ENCODE measurements around the gene NOTO.
A peak's percentile ranks its signal among the peaks of the same experiment; 100 is the strongest.

Gene NOTO

GRCh38 chr2:73232403-73233153, 30.2 kb downstream of the NOTO start:
- no peak for DNase-seq (ENCODE audit: extremely low spot score, insufficient read length, low read depth)
- no peak for FAIRE-seq

GRCh38 chr2:73233154-73233931, 31.0 kb downstream of the NOTO start, which contains the start of gene PRADC1:
TSS of gene PRADC1 (minus strand) at chr2:73233239. CDS start at chr2:73233160, 79 bp downstream.
- FAIRE-seq = peak; percentile 93
- DNase-seq (ENCODE audit: extremely low spot score, insufficient read length, low read depth) = peak; percentile 97

DNA sequence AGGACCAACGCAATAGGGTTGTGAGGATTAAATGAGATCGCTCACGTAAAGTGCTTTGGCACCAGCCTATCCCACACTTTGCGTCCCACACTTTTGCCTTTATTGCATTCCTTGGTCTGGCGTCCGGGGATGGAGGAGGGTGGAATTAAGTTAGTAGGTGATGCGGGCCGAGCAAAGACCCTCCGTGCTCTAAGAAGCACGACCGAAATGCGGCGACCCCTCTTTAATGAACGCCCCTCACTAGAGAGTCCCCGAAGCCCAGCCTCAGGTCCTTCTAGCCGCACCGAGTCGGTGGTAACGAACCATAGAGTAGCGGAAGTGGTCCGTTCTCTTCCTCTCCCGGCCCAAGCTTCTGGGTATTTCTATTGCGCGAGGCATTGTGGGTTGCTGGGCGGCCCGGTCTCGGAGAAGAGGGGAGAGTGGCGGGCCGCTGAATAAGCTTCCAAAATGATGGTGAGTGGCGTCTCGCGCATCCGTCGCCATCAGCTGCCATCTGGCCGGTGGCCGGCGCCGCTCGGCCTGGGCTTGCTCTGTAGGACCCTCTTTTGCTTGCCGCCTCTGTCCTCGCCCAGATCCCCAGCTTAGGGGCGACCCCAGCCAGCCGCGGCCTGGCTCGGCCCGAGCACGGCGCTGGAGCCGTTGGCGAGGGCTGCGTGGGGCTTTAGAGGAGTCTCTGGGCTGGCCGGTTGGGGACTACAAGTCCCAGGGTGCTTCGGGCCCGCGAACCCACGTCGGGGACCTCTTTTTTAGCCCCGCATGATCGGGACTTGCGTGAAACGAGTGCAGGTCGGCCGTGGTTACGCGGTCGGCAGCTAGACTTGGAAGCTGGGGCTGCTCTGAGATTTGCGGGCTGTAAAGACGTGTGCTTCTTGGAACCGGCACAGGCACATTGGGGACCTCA, 31.8 kb downstream of the NOTO start, which contains the start of gene CCT7:
Gene CCT7, plus strand, starts transcription at position 377 of the 901 bp plus-strand sequence. Its CDS starts 71 bp downstream, at position 448.
- peak; percentile 84 for FAIRE-seq
- DNase-seq (ENCODE audit: extremely low spot score, insufficient read length, low read depth) = peak; percentile 78

GRCh38 chr2:73235315-73236028, 33.1 kb downstream of the NOTO start:
- DNase-seq (ENCODE audit: extremely low spot score, insufficient read length, low read depth) = no peak
- FAIRE-seq = no peak

- FAIRE-seq (no peak), DNase-seq (ENCODE audit: extremely low spot score, insufficient read length, low read depth) (no peak)
These were observed 34.8 kb downstream of the NOTO start for GRCh38 chr2:73237168-73237567.

DNA sequence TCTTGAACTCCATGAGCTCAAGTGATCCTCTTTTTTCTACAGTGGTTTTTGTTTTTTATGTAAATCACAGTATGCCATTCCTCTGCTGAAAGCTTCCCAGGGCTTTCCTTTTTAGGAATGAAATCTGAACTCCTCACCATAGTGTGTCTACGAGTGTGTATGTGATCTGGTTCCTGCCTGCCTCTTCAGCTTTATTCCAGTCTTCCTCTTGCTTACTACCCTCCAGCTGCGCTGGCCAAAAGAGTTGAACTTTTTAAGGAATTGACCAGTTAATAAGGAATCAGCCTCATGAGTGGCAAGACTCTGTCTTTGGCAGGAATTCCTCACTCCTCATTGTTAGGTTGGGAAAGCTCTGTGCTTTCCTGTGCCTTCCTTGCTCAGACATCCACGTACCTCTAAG, 35.8 kb downstream of the NOTO start:
- FAIRE-seq = no peak
- no peak for DNase-seq (ENCODE audit: extremely low spot score, insufficient read length, low read depth)

DNA sequence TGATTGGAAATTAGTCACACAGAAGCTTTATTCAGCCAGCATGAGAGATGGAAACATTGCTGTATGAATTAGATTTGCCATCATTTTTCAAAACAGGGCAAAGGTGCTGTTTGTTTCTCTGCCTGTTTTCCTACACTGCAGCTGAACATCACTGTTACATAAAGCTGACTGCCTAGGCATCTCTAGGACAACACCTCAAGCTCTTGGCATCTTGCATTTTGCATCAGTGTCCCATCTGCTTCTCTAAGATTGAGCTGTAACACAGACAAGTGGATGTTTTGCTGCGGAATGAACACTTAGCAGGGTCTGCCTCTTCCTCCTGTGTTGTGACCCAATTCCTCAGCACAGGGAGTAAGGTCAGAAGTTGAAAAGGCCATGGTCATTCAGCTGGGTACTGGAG, 36.6 kb downstream of the NOTO start:
- no peak for FAIRE-seq
- no peak for DNase-seq (ENCODE audit: extremely low spot score, insufficient read length, low read depth)

DNA sequence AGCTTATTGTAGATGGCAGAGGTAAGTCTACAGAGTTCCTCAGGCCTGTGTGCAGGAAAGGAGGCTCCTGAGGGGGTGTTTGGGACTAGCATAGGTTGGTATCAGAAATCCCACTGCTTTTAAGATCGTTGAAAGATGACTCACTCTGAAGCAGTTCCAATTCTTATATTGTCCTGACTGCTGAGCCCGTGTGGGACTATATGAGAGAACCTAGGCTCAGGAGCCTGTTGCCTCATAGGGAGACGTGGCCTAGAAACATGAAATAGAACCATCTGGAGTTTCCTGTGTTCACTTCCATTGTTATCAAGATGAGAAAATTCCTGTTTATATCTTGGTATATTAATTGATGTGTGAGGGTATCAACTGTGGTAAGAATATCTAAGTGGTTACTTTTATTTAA, 37.4 kb downstream of the NOTO start:
- DNase-seq (ENCODE audit: extremely low spot score, insufficient read length, low read depth) (no peak), FAIRE-seq (no peak)

GRCh38 chr2:73243884-73244570, 41.7 kb downstream of the NOTO start:
- DNase-seq (ENCODE audit: extremely low spot score, insufficient read length, low read depth) (no peak), FAIRE-seq (no peak)

DNA sequence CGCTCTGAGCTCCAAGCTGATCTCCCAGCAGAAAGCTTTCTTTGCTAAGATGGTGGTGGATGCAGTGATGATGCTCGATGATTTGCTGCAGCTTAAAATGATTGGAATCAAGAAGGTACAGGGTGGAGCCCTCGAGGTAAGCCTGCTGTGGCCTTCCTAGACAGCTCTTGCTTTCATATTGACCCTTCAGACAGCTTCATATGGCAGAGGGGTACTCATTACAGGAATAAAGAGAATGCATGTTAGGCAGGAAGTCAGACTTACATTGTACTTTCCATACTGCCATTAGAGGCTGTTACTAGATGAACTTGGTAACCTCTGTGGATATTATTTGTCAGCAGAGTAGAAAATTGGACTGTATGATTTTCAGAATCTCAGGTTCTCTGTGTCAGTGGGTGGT, 42.2 kb downstream of the NOTO start:
- DNase-seq (ENCODE audit: extremely low spot score, insufficient read length, low read depth) = no peak
- FAIRE-seq = no peak

DNA sequence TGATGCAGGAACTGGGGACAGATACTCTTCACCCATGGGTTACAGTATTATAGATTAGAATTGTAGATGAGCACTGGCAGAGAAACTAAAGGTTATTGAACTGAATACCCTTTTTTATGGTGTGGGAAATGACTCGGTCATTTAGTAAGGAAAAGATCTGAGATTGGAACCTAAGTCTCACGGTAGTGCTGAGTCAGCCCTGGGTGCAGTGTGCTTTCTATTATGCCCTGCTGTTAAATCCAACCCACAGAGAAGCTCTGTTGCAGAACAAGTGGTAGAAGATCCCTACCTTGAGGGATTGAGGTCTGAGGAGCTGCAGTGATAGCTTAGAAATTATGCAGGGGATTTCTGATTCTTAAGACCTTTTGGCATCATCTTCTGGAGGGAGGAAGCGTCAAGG, 44.5 kb downstream of the NOTO start:
- no peak for FAIRE-seq

DNA sequence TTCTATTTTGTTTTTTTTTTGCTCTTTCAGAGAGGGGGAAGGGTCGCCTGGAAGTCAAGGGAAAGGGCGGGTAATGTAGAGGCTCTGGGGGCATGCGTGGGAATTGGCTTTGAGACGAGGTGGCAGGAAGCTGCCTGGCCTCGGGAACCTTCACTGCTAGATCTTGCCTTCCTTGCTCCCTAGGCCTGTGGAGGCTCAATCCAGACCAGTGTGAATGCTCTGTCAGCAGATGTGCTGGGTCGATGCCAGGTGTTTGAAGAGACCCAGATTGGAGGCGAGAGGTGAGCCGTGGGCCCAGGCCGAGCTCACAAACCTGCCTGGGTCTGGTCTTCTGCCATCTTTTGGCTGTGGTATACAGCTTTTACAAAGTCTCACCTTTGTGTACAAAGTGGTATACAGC, 47.3 kb downstream of the NOTO start:
- DNase-seq (ENCODE audit: extremely low spot score, insufficient read length, low read depth) (no peak), FAIRE-seq (no peak)

More for the DNA sequence above, 44.5 kb downstream of the NOTO start:
- DNase-seq (ENCODE audit: extremely low spot score, insufficient read length, low read depth) = no peak

GRCh38 chr2:73250872-73251846, 48.8 kb downstream of the NOTO start:
- no peak for DNase-seq (ENCODE audit: extremely low spot score, insufficient read length, low read depth)

DNA sequence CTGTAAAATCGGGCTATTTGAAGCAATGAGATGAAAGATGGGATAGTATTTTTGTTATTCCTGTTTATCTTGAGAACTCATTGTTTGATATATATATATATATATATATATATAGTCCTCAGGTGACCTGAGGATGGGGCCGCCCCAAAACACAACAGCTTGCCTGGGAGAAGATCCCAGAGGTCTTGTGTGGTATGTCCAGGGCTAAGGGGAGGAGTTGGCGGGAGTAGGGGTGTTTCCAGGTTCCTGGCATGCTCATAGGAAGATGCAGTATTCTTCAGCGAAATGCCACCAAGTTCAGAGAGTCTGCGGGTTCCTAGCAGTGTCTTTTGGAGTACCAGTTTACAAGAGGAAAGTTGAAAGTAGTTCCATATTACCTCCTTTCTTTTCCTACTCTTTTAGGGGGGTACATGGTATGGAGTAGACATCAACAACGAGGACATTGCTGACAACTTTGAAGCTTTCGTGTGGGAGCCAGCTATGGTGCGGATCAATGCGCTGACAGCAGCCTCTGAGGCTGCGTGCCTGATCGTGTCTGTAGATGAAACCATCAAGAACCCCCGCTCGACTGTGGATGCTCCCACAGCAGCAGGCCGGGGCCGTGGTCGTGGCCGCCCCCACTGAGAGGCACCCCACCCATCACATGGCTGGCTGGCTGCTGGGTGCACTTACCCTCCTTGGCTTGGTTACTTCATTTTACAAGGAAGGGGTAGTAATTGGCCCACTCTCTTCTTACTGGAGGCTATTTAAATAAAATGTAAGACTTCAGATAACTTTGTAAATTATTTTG, 50.1 kb downstream of the NOTO start:
- no peak for DNase-seq (ENCODE audit: extremely low spot score, insufficient read length, low read depth)
- FAIRE-seq = no peak

More at GRCh38 chr2:73250872-73251846, 48.8 kb downstream of the NOTO start:
- no peak for FAIRE-seq

GRCh38 chr2:73253400-73253799, 51.0 kb downstream of the NOTO start:
- FAIRE-seq = no peak
- DNase-seq (ENCODE audit: extremely low spot score, insufficient read length, low read depth) = no peak

DNA sequence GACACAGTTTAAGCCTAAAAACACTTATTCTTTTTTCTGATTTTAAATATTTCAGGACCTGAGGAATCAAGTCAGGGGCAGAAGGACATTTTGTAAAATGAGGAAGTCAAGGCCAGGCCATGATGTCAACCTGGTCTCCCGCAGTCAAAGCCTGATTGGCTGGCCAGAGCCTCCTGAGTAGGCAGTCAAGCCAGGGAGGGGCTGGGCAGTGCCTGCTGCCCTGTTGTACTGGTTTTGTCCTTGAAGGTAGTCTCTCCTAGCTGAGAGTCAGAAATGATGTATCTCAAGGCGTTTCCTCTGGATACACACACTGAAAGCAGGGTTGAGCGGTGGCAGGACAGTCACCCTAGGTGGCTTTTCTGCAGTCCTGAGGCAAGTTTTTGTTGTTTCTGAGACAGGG, 51.5 kb downstream of the NOTO start:
- FAIRE-seq (no peak), DNase-seq (ENCODE audit: extremely low spot score, insufficient read length, low read depth) (no peak)

GRCh38 chr2:73254343-73255006, 52.1 kb downstream of the NOTO start:
- no peak for DNase-seq (ENCODE audit: extremely low spot score, insufficient read length, low read depth)
- no peak for FAIRE-seq
